Heart right ventricle (tissue), 16 donors: Measurements from ENCODE around the gene DGKH. TPM values are rescaled to one million over a fixed set of nuclear protein-coding genes. Genes with fewer than 3 reads are reported as not detected.

Experiments
- ATAC-seq, 8 donors: fragments of 200-7000 bp; cut with Tn5 transposase; one replicate each; pipeline ENCODE4 v1.9.1; 2020; ENCODE audit warnings: mild to moderate bottlenecking in 8 of 8, moderate library complexity in 8 of 8, moderate number of reproducible peaks in 1 of 8
- DNase-seq, 2 donors: peaks; one replicate each; pipeline ENCODE4 v3.0.0-alpha.2; 2020
- H3K27ac ChIP-seq, 10 donors: fragments of 200-600 bp; sonication (generic) in 2 of 10; one replicate each; pipeline versions ENCODE4 v1.5.0 to v1.8.0; 2020 to 2022; ENCODE audit warnings: mild to moderate bottlenecking in 3 of 10
- H3K27me3 ChIP-seq, 7 donors: fragments of 200-600 bp; one replicate each; pipeline ENCODE4 v1.8.0; 2021 to 2022; ENCODE audit warnings: mild to moderate bottlenecking in 2 of 7
- H3K36me3 ChIP-seq, 9 donors: fragments of 200-600 bp; sonication (generic) in 1 of 9; one replicate each; pipeline versions ENCODE4 v1.5.0 to v1.8.0; 2020 to 2022; ENCODE audit warnings: mild to moderate bottlenecking in 2 of 9
- H3K4me1 ChIP-seq, 9 donors: fragments of 200-600 bp; sonication (generic) in 1 of 9; one replicate each; pipeline versions ENCODE4 v1.5.0 to v1.8.0; 2020 to 2022; ENCODE audit warnings: mild to moderate bottlenecking in 4 of 9
- H3K4me3 ChIP-seq, 10 donors: fragments of 200-600 bp; sonication (generic) in 2 of 10; one replicate each; pipeline versions ENCODE4 v1.5.0 to v1.8.0; 2020 to 2022; ENCODE audit warnings: mild to moderate bottlenecking in 7 of 10, moderate library complexity in 2 of 10
- H3K9me3 ChIP-seq, 11 donors: fragments of 200-600 bp in 10 of 11; sonication (generic) in 2 of 11; one replicate each; pipeline versions ENCODE4 v1.5.0 to v1.8.0; 2013 to 2022; ENCODE audit warnings: mild to moderate bottlenecking in 2 of 11, control low read depth in 1 of 11, moderate library complexity in 1 of 11
- WGBS, 2 donors: extraction: QIAGEN DNeasy Blood & Tissue Kit; methylation state at CpG; one replicate each; pipeline ENCODE4 v1.1.7; 2013; ENCODE audit warnings: inconsistent platforms in 1 of 2; 5-methylcytosine and 5-hydroxymethylcytosine counted together
- intact Hi-C, 10 donors: fragments of 100-400 bp; cut with DNase I; formaldehyde crosslinking; loops; one replicate each; pipeline versions ENCODE4 v1.11.1 to v1.14.2; 2022
- polyA plus RNA-seq, 2 donors: library from polyadenylated mRNA; stranded (reverse); fragments of 200-250 nt; gene quantifications; one replicate each; pipeline ENCODE4 v1.2.3, GENCODE V29; 2013
- total RNA-seq, 10 donors: library from RNA; stranded (reverse); fragmentation: NEBNext Ultra II Directional in 3 of 10; extraction: Animal tissue kit (Norgen Biotek cat#: 25700) in 3 of 10; gene quantifications; one replicate each; pipeline versions ENCODE4 v1.2.1 to v1.2.4, GENCODE V29; 2021 to 2023
- TF ChIP-seq, protein P1 (sequence below), 9 donors: fragments of 200-600 bp; sonication (generic) in 2 of 9; IDR thresholded peaks; one replicate each; pipeline versions ENCODE4 v1.5.0 to v1.8.0; 2021 to 2022; ENCODE audit warnings: antibody characterized with exemption in 9 of 9, mild to moderate bottlenecking in 5 of 9, moderate library complexity in 1 of 9
- donor health status: Arrhythmogenic right ventricular cardiomyopathy.
- donor health status: ischemic (EF 13 %, LVEDD 7.1; RV severe dilation, severe dysfunction).
- donor health status: healthy with polysubstance abuse.
- donor health status: DM: no; HTN: yes; CAD: no.
- donor health status: DM: no; HTN: no; CAD: no.
- donor health status: ischemic (EF 25% LVEDD 6.9; RV normal size, moderate dysfunction).
- donor health status: ischemic (EF 25% LVEDD 5.7; RV mildly dilated, moderate dysfunction).
- donor health status: healthy.
- donor health status: DM: yes; HTN: yes; CAD: no.
- donor health status: Ischemic cardiomyopathy.
- donor health status: ischemic (EF 35%, LVEDD 5.7; RV mildly dilated, moderate dysfunction).
- donor health status: nonischemic (EF 11% LVEDD 7.7; RV severe dilation, severe dysfunction).
- donor health status: DM: yes; HTN: yes; CAD: no.
- donor health status: PGD.
- donor health status: ischemic (EF 29% LVEDD 5.4; RV normal size, mild dysfunction).
- donor health status: nonischemic (EF 23%, LVEDD 6.1; RV moderate dilation, normal function).

DGKH gene
- total and polyA plus RNA-seq, 12 donors: 1.2 to 11.0 (median 7.2) TPM

GRCh38 chr13:42119041-42119440 lies 70.6 kb downstream of the DGKH start:
- no peak overlapping the region for H3K27ac ChIP-seq
- peaks cover 0 to 36% (median 22%) of the 10 kb centered on the region in 9 donors for H3K4me1 ChIP-seq
- ATAC-seq: no peak
- 93 to 97% methylated on average over 5 of the region's 5 CpGs for WGBS, 2 donors
- peaks cover 0 to 8% (median 0%) of the 10 kb centered on the region in 11 donors for H3K9me3 ChIP-seq
- TF ChIP-seq, protein P1, sequence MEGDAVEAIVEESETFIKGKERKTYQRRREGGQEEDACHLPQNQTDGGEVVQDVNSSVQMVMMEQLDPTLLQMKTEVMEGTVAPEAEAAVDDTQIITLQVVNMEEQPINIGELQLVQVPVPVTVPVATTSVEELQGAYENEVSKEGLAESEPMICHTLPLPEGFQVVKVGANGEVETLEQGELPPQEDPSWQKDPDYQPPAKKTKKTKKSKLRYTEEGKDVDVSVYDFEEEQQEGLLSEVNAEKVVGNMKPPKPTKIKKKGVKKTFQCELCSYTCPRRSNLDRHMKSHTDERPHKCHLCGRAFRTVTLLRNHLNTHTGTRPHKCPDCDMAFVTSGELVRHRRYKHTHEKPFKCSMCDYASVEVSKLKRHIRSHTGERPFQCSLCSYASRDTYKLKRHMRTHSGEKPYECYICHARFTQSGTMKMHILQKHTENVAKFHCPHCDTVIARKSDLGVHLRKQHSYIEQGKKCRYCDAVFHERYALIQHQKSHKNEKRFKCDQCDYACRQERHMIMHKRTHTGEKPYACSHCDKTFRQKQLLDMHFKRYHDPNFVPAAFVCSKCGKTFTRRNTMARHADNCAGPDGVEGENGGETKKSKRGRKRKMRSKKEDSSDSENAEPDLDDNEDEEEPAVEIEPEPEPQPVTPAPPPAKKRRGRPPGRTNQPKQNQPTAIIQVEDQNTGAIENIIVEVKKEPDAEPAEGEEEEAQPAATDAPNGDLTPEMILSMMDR (IDR thresholded peaks at IDR 0.05): no peak
- no peak for DNase-seq
- intact Hi-C loops: loop anchor here in 5 of 10 donors (5.0 to 10.0 kb wide), 5 partner anchors 214 to 772 kb away; no protein-coding TSS in a partner anchor
- H3K4me3 ChIP-seq: no peak overlapping the region
- no peaks in the 10 kb centered on the region for H3K36me3 ChIP-seq
- H3K27me3 ChIP-seq: no peaks in the 10 kb centered on the region

- ATAC-seq: peak in 1 of 8 donors; percentile 53
- H3K4me3 ChIP-seq: no peak overlapping the region
- H3K9me3 ChIP-seq: peaks cover 0 to 8% (median 0%) of the 10 kb centered on the region in 11 donors
- H3K27ac ChIP-seq: no peak overlapping the region
- 50 to 61% methylated on average over 1 of the region's 1 CpG for WGBS, 2 donors
- no peak for DNase-seq
- no peaks in the 10 kb centered on the region for H3K36me3 ChIP-seq
- intact Hi-C loops: loop anchor here in 5 of 10 donors (5.0 to 10.0 kb wide), 5 partner anchors 215 to 773 kb away; no protein-coding TSS in a partner anchor
- H3K27me3 ChIP-seq: no peaks in the 10 kb centered on the region
- TF ChIP-seq, protein P1 (IDR thresholded peaks at IDR 0.05): no peak
- peaks cover 0 to 31% (median 14%) of the 10 kb centered on the region in 9 donors for H3K4me1 ChIP-seq
These were observed 71.4 kb downstream of the DGKH start for GRCh38 chr13:42119875-42120274.

DNA sequence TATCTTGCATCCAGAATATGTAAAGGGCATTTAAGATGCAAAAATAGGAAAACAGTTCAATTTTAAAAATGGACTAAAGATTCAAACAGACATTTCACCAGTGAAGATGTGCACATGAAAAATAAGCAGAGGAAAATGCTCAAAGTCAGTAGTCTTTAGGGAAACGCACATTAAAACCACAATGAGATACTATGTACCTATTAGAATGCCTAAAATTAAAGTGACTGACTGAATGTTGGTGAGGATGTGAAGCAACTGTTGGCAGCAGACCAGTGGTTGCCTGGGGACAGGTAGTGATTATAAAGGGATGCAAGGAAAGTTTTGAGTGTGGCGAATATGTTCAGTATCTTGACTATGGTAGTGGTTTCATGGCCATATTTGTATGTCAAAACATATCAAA lies 75.2 kb downstream of the DGKH start:
- H3K27ac ChIP-seq: no peak overlapping the region

GRCh38 chr13:42125046-42125445 lies 76.6 kb downstream of the DGKH start:
- intact Hi-C loops: no loop called here

More for the DNA sequence above, 75.2 kb downstream of the DGKH start:
- Histone ChIP-seq H3K9me3 (peaks cover 0 to 8% (median 0%) of the 10 kb centered on the region in 11 donors), H3K4me1 (peaks cover 0 to 13% (median 0%) of the 10 kb centered on the region in 9 donors), H3K27me3 (no peaks in the 10 kb centered on the region), H3K36me3 (peaks cover 0 to 18% (median 0%) of the 10 kb centered on the region in 9 donors), H3K4me3 (no peak overlapping the region)
- TF ChIP-seq, protein P1 (IDR thresholded peaks at IDR 0.05): no peak
- WGBS, 2 donors: 96 to 98% methylated on average over 2 of the region's 2 CpGs
- no peak for DNase-seq
- no peak for ATAC-seq
- intact Hi-C loops: no loop called here

More at GRCh38 chr13:42125046-42125445, 76.6 kb downstream of the DGKH start:
- H3K4me1 ChIP-seq: peaks cover 0 to 9% (median 0%) of the 10 kb centered on the region in 9 donors
- DNase-seq (no peak), ATAC-seq (no peak)
- WGBS, 2 donors: 80 to 90% methylated on average over 2 of the region's 2 CpGs
- no peaks in the 10 kb centered on the region for H3K27me3 ChIP-seq
- peaks cover 0 to 33% (median 7%) of the 10 kb centered on the region in 9 donors for H3K36me3 ChIP-seq
- H3K4me3 ChIP-seq: no peak overlapping the region
- TF ChIP-seq, protein P1 (IDR thresholded peaks at IDR 0.05): no peak
- no peak overlapping the region for H3K27ac ChIP-seq
- H3K9me3 ChIP-seq: peaks cover 0 to 8% (median 0%) of the 10 kb centered on the region in 11 donors
